HepG2 (cell line): ENCODE data around the gene VRK3. TPM values are rescaled to one million over a fixed set of nuclear protein-coding genes. Genes with fewer than 3 reads are reported as not detected.
A peak's percentile ranks its signal among the peaks of the same experiment; 100 is the strongest.

Experiments
- ASH2L ChIP-seq: fragments of 300-600, 200-600 bp; sonication (generic); IDR thresholded peaks from 2 replicates; pipeline ENCODE4 v1.7.0; 2017; ENCODE audit warnings: low read depth, mild to moderate bottlenecking, moderate library complexity, mixed read lengths, low read length; ENCODE audit not compliant: insufficient read length
- ATF7 ChIP-seq, 2 experiments: fragments of 450-650 bp in 1 of 2; sonication (generic) in 1 of 2; formaldehyde crosslinking in 1 of 2; IDR thresholded peaks; 2 replicates each; pipeline versions ENCODE4 v1.4.0 to v1.6.1; 2016 to 2020; ENCODE audit warnings: antibody characterized with exemption in 1 of 2, mild to moderate bottlenecking in 1 of 2, missing genetic modification reagents in 1 of 2
- CBFB ChIP-seq: sonication (generic); formaldehyde crosslinking; IDR thresholded peaks from 2 replicates; pipeline ENCODE4 v1.4.0; 2020; ENCODE audit warnings: missing genetic modification reagents
- FOSL2 ChIP-seq: sonication (generic); formaldehyde crosslinking; IDR thresholded peaks from 2 replicates; pipeline ENCODE4 v1.4.0; 2020; ENCODE audit warnings: missing genetic modification reagents
- HOXA7 ChIP-seq: sonication (generic); formaldehyde crosslinking; IDR thresholded peaks from 2 replicates; pipeline ENCODE4 v1.8.1; 2022; ENCODE audit warnings: mild to moderate bottlenecking, missing genetic modification reagents, moderate library complexity
- KLF12 ChIP-seq: sonication (generic); formaldehyde crosslinking; IDR thresholded peaks from 2 replicates; pipeline ENCODE4 v1.4.0; 2020; ENCODE audit warnings: missing genetic modification reagents, borderline replicate concordance
- ONECUT2 ChIP-seq: sonication (generic); formaldehyde crosslinking; IDR thresholded peaks from 2 replicates; pipeline ENCODE4 v1.4.0; 2020; ENCODE audit warnings: missing genetic modification reagents
- POLR2G ChIP-seq: fragments of 200-400 bp; formaldehyde crosslinking; IDR thresholded peaks from 2 replicates; pipeline ENCODE4 v1.6.1; 2018; ENCODE audit warnings: mild to moderate bottlenecking, low read depth, low read length, moderate library complexity
- SATB2 ChIP-seq: sonication (generic); formaldehyde crosslinking; IDR thresholded peaks from 2 replicates; pipeline ENCODE4 v1.5.0; 2020; ENCODE audit warnings: missing genetic modification reagents
- SOX13 ChIP-seq, 3 experiments: fragments of 450-650 bp in 1 of 3; sonication (generic) in 1 of 3; formaldehyde crosslinking in 1 of 3; IDR thresholded peaks in 2 of 3; conservative IDR thresholded peaks in 1 of 3; 2 replicates each; pipeline versions ENCODE4 v1.5.0 to v1.6.1; 2016 to 2020; ENCODE audit warnings: antibody characterized with exemption in 1 of 3, mild to moderate bottlenecking in 1 of 3, missing compliant biosample characterization in 1 of 3, missing genetic modification reagents in 1 of 3, moderate library complexity in 1 of 3
- TP53 ChIP-seq: sonication (generic); formaldehyde crosslinking; conservative IDR thresholded peaks from 2 replicates; pipeline ENCODE4 v1.4.0; 2020; ENCODE audit warnings: missing genetic modification reagents
- ZIK1 ChIP-seq: sonication (generic); formaldehyde crosslinking; IDR thresholded peaks from 2 replicates; pipeline ENCODE4 v1.5.0; 2020; ENCODE audit warnings: mild to moderate bottlenecking, low read depth, missing genetic modification reagents, borderline replicate concordance
- ZNF274 ChIP-seq: sonication (generic); formaldehyde crosslinking; IDR thresholded peaks from 2 replicates; pipeline ENCODE4 v1.5.1; 2020; ENCODE audit warnings: mild to moderate bottlenecking, missing genetic modification reagents
- ZNF484 ChIP-seq: sonication (generic); formaldehyde crosslinking; IDR thresholded peaks from 2 replicates; pipeline ENCODE4 v1.5.1; 2020; ENCODE audit warnings: mild to moderate bottlenecking, low read depth, missing genetic modification reagents, borderline replicate concordance
- ZNF550 ChIP-seq: sonication (generic); formaldehyde crosslinking; IDR thresholded peaks from 2 replicates; pipeline ENCODE4 v1.4.0; 2020; ENCODE audit warnings: mild to moderate bottlenecking, missing genetic modification reagents, borderline replicate concordance
- ZNF577 ChIP-seq: sonication (generic); formaldehyde crosslinking; IDR thresholded peaks from 2 replicates; pipeline ENCODE4 v1.4.0; 2020; ENCODE audit warnings: mild to moderate bottlenecking, low read depth, missing genetic modification reagents, borderline replicate concordance
- ZNF607 ChIP-seq: sonication (generic); formaldehyde crosslinking; IDR thresholded peaks from 2 replicates; pipeline ENCODE4 v1.5.1; 2020; ENCODE audit warnings: missing genetic modification reagents, mild to moderate bottlenecking, borderline replicate concordance
- ZNF737 ChIP-seq: sonication (generic); formaldehyde crosslinking; IDR thresholded peaks from 2 replicates; pipeline ENCODE4 v1.5.0; 2020; ENCODE audit warnings: missing genetic modification reagents, mild to moderate bottlenecking, borderline replicate concordance
- ZNF768 ChIP-seq: sonication (generic); formaldehyde crosslinking; IDR thresholded peaks from 2 replicates; pipeline ENCODE4 v1.4.0; 2020; ENCODE audit warnings: missing genetic modification reagents
- ZSCAN25 ChIP-seq: sonication (generic); formaldehyde crosslinking; IDR thresholded peaks from 2 replicates; pipeline ENCODE4 v1.8.0; 2022; ENCODE audit warnings: mild to moderate bottlenecking, missing genetic modification reagents
- ZSCAN9 ChIP-seq: IDR thresholded peaks from 2 replicates; pipeline ENCODE4 v1.6.1; 2016; ENCODE audit warnings: borderline replicate concordance
- polyA plus RNA-seq, 8 experiments: library from polyadenylated mRNA; depleted of rRNA in 3 of 8; stranded (reverse) in 7 of 8; unstranded in 1 of 8; fragments of >200 nt; fragmentation: Illumina TruSeq in 4 of 8; extraction: Trizol in 4 of 8; gene quantifications; 2 replicates each; pipeline versions ENCODE4 v1.2.1 to v1.2.3, GENCODE V29; 2011 to 2016; ENCODE audit warnings: low read depth in 4 of 8, missing spikeins in 1 of 8, mixed read lengths in 1 of 8; ENCODE audit not compliant: insufficient read depth in 1 of 8
- total RNA-seq, 5 experiments: library from RNA; depleted of rRNA; stranded (reverse); fragments of >200 nt; fragmentation: Illumina TruSeq; extraction: Trizol; gene quantifications; 2 replicates each; pipeline ENCODE4 v1.2.3, GENCODE V29; 2016; ENCODE audit warnings: low read depth in 1 of 5
- TF ChIP-seq, protein P1 (sequence below): sonication (generic); formaldehyde crosslinking; IDR thresholded peaks from 2 replicates; pipeline ENCODE4 v1.9.0; 2022; ENCODE audit warnings: missing genetic modification reagents, mild to moderate bottlenecking, borderline replicate concordance
- TF ChIP-seq, protein P2 (sequence below): sonication (generic); formaldehyde crosslinking; IDR thresholded peaks from 2 replicates; pipeline ENCODE4 v1.8.1; 2023; ENCODE audit warnings: mild to moderate bottlenecking, moderate library complexity, missing genetic modification reagents
- TF ChIP-seq, protein P3 (sequence below): sonication (generic); formaldehyde crosslinking; IDR thresholded peaks from 2 replicates; pipeline ENCODE4 v1.5.0; 2020; ENCODE audit warnings: mild to moderate bottlenecking, missing genetic modification reagents, borderline replicate concordance

The VRK3 gene
- total and polyA plus RNA-seq, 2 of the 13 experiments (the other 11 are each of a cell fraction or from before 2014, with no cell fraction given): 23.8 to 28.3 TPM

DNA sequence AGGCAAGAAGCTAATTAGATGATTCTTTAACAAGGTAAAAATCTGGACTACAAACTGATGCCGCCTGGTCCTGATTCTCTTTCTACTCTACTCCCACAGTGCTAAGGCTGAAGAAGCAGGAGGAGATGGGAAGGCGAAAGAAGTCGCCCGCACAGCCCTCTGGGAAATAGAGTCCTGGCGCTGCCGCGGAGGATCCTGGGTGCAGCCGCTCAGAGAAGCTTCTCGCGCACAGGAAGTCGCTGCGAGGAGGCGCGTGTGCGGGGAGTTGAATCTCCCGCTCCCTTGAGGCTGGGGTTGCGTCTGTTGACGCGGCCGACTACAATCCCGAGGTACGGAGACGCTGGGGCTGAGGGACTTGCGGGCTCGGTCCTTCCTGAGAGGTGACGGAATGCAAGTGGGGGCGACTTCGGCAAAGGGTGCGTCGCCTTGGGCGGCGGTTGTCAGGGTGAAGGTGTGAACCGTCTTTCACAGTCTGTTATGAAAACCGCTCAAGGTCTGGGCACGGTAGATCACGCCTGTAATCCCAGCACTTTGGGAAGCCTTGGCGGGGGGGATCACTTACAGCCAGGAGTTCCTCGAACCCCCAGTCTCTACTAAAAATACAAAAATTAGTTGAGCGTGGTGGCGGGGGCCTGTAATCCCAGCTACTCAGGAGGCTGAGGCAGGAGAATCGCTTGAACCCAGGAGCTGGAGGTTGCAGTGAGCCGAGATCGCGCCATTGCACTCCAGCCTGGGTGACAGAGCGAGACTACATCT lies 800 bp upstream of the VRK3 start, which contains the start of gene ZNF473 (continued):
- TF ChIP-seq, protein P1, sequence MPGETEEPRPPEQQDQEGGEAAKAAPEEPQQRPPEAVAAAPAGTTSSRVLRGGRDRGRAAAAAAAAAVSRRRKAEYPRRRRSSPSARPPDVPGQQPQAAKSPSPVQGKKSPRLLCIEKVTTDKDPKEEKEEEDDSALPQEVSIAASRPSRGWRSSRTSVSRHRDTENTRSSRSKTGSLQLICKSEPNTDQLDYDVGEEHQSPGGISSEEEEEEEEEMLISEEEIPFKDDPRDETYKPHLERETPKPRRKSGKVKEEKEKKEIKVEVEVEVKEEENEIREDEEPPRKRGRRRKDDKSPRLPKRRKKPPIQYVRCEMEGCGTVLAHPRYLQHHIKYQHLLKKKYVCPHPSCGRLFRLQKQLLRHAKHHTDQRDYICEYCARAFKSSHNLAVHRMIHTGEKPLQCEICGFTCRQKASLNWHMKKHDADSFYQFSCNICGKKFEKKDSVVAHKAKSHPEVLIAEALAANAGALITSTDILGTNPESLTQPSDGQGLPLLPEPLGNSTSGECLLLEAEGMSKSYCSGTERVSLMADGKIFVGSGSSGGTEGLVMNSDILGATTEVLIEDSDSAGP (CRISPR knock-in tag): peak; percentile 90
- no peak for TF ChIP-seq ATF7 (IDR thresholded peaks at IDR 0.05)
- no peak; the same call in 1 of the 2 replicates for TF ChIP-seq ATF7 (CRISPR knock-in tag; IDR thresholded peaks at IDR 0.05)
- TF ChIP-seq ZIK1 (CRISPR knock-in tag): peak; percentile 98
- TF ChIP-seq ZSCAN9 (CRISPR knock-in tag): peak; percentile 94
- TF ChIP-seq, protein P2, sequence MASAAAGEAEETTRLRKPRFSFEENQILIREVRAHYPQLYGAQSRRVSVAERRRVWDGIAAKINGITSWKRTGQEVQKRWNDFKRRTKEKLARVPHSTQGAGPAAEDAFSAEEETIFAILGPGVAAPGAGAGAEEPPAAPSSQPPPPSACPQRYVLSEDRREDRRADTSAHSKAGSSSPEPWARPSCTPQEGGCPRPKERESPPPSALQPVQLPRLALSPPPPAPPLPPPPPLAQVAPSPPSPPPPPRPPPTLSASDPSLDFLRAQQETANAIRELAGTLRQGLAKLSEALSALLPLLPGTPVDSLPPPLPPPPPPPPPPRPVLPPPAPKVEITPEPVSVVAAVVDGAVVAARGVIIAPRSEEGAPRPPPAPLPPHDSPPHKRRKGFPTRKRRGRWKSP: peak; percentile 95
- TF ChIP-seq HOXA7 (CRISPR knock-in tag): no peak
- peak; percentile 96 for TF ChIP-seq ZNF607 (CRISPR knock-in tag)
- TF ChIP-seq POLR2G: peak; percentile 78
- no peak for TF ChIP-seq SOX13 (IDR thresholded peaks at IDR 0.05)
- peak in 1 of 2 experiments; percentile 62; a peak in 2 of 4 replicates for TF ChIP-seq SOX13 (CRISPR knock-in tag; conservative IDR thresholded peaks at IDR 0.05 in 1 of 2, IDR thresholded peaks at IDR 0.05 in 1 of 2)
- peak; percentile 56 for TF ChIP-seq FOSL2 (CRISPR knock-in tag)
- TF ChIP-seq, protein P3, sequence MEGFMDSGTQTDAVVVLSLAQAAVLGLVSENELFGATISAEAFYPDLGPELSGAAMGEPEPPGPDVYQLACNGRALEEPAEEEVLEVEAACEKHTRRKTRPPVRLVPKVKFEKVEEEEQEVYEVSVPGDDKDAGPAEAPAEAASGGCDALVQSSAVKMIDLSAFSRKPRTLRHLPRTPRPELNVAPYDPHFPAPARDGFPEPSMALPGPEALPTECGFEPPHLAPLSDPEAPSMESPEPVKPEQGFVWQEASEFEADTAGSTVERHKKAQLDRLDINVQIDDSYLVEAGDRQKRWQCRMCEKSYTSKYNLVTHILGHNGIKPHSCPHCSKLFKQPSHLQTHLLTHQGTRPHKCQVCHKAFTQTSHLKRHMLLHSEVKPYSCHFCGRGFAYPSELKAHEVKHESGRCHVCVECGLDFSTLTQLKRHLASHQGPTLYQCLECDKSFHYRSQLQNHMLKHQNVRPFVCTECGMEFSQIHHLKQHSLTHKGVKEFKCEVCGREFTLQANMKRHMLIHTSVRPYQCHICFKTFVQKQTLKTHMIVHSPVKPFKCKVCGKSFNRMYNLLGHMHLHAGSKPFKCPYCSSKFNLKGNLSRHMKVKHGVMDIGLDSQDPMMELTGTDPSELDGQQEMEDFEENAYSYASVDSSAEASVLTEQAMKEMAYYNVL: peak; percentile 78
- TF ChIP-seq CBFB (CRISPR knock-in tag): peak; percentile 59; the same call in 1 of the 2 replicates
- TF ChIP-seq SATB2: peak; percentile 95
- peak; percentile 83 for TF ChIP-seq ASH2L
- TF ChIP-seq ZSCAN25 (CRISPR knock-in tag): peak; percentile 83
- peak; percentile 73 for TF ChIP-seq ONECUT2 (CRISPR knock-in tag)
- TF ChIP-seq ZNF274 (CRISPR knock-in tag): peak; percentile 93
- TF ChIP-seq TP53 (CRISPR knock-in tag): peak; percentile 89; the same call in 1 of the 2 replicates
- TF ChIP-seq ZNF550 (CRISPR knock-in tag): 0 out of 2 replicates have a peak, but pooled peaks have one; percentile 34
- TF ChIP-seq ZNF484: no peak; the same call in 1 of the 2 replicates
- TF ChIP-seq ZNF768: peak; percentile 87
- TF ChIP-seq ZNF577 (CRISPR knock-in tag): no peak
- peak; percentile 83; the same call in 1 of the 2 replicates for TF ChIP-seq KLF12
- peak; percentile 90; the same call in 1 of the 2 replicates for TF ChIP-seq ZNF737
